Measurements from ENCODE around the gene ABCC6.
"Not testable (repeated sequence)": the region's sequence is repeated elsewhere in the genome, so short reads cannot be mapped to it uniquely, and the experiment has no call there.

Gene ABCC6

DNA sequence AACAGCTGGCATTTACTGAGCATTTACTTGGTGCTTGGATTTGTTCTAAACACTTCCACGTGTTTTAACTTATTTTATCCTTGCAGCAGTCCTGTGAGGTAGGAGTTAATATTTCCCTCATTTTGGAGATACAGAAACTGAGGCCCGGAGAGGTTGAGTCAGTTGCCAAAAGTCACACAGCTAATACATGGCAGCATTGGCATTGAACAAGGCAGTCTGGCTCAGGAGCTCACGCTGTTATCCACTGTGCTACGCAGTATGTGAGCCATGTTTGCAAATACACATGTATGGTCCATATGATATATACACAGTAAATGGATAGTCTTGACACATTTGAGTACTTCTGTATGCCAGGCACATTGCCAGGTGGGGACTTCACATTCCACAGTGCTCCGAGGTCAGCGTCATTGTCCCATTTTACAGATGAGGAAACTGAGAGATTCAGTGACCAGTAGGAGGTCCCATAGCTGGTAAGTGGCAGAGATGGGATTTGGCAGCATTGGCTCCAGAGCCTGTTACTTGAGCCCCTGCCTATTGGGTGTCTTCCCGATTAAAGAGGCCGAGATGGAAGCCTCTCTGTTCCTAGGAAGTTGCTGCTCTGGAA is 110.7 kb downstream of the ABCC6 start:
- no peak for DNase-seq (ENCODE audit: low read depth in 2 of 2)

- no peak for DNase-seq (ENCODE audit: low read depth in 2 of 2)
These were observed 111.7 kb downstream of the ABCC6 start for GRCh38 chr16:16111639-16112038.

- no peak for DNase-seq (ENCODE audit: low read depth in 2 of 2)
These were observed 113.2 kb downstream of the ABCC6 start for GRCh38 chr16:16110111-16110490.

DNA sequence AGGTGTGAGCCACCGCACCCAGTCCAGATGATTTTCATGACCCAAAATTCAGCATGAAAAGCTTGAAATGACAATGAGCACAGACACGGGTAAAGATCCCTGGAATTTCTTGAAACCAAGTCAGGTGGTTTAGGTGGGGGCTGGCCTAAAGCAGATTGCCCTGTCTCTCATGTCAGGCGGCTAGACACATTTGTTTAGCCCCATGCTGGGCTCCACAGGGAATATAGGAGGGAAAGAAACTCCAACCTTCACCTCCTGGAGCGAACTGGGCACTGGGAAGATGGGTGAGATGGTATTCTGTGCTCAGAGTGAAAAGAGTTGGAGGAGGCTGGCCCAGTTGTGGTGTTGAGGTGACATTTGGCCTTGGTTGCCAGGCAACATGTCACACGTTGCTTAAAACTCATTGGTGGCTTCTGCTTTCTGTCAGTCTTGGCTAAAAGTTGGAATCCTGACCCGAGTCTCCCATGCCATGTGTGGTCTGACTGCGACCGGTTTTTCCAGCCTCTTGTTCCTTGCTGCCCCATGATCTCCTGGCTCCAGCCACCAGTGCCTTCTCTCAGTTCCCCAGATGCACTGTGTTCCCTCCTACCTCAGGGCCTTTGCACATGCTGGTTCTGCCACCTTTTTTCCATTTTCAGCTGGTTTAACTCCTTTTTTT is 113.7 kb downstream of the ABCC6 start:
- DNase-seq (ENCODE audit: low read depth in 2 of 2), result no peak

- no peak for DNase-seq (ENCODE audit: low read depth in 2 of 2)
These were observed 114.5 kb downstream of the ABCC6 start for GRCh38 chr16:16108759-16109158.

GRCh38 chr16:16107839-16108238 is 115.5 kb downstream of the ABCC6 start:
- DNase-seq (ENCODE audit: low read depth in 2 of 2), result no peak

GRCh38 chr16:16106466-16106865 is 116.8 kb downstream of the ABCC6 start:
- DNase-seq (ENCODE audit: low read depth in 2 of 2), result no peak

DNA sequence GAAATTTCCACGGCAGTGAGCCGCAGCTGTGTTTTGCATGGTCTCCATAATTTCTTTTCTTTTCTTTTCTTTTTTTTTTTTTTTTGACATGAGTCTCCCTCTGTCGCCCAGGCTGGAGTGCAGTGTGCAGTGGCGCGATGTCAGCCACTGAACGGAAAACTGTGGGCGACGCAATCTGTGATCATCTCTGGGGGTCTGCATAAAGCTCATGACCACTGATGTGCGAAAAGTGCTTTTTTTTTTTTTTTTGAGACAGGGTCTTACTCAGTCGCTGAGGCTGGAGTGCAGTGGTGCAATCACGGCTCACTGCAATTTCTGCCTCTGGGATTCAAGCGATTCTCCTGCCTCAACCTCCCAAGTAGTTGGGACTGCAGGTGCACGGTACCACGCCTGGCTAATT is 117.6 kb downstream of the ABCC6 start:
- no peak for DNase-seq (ENCODE audit: low read depth in 2 of 2)

GRCh38 chr16:16104804-16105141 is 118.5 kb downstream of the ABCC6 start:
- DNase-seq (ENCODE audit: low read depth in 2 of 2), result not testable (repeated sequence)

- not testable (repeated sequence) for DNase-seq (ENCODE audit: low read depth in 2 of 2)
These were observed 119.0 kb downstream of the ABCC6 start for GRCh38 chr16:16104132-16104803.

DNA sequence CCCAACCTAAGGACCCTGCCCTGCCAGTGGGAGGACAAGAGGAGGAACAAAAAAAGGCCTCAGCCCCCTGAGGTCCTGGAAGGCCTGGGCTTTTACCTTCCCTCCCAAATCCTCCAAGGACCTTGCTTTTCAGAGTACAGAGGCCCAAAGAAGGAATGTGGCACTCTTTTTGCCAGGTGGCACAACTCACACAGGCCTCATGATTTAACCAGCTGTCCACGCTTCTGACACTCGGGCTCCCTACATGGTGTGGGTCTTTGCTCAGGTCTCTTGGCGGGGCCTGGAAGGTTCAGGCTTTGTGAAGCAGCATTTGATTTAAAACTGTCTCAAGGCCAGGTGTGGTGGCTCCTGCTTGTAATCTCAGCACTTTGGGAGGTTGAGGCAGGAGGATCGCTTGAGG is 120.6 kb downstream of the ABCC6 start:
- DNase-seq (ENCODE audit: low read depth in 2 of 2), result no peak

DNA sequence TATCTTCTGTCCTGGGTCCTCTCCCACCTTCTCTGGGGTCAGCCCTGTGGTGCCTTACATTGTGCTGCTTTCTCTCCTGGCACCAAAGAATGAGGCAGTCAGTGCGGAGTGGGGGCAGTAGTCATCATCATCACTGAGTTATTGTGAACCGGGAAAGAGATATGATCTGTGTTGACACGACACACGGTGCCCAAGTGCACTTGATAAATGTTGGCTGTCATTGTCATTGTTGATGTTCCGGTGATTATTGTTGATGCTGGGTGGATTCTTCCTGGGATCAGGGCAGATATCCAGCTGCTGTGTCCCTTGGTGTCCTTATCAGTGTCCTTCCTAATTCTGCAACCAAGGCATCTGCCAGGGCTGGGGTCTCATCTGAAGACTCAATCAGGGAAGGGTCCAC is 121.7 kb downstream of the ABCC6 start:
- DNase-seq (ENCODE audit: low read depth in 2 of 2), result no peak

- DNase-seq (ENCODE audit: low read depth in 2 of 2), result no peak
These were observed 122.7 kb downstream of the ABCC6 start for GRCh38 chr16:16100631-16101030.

DNA sequence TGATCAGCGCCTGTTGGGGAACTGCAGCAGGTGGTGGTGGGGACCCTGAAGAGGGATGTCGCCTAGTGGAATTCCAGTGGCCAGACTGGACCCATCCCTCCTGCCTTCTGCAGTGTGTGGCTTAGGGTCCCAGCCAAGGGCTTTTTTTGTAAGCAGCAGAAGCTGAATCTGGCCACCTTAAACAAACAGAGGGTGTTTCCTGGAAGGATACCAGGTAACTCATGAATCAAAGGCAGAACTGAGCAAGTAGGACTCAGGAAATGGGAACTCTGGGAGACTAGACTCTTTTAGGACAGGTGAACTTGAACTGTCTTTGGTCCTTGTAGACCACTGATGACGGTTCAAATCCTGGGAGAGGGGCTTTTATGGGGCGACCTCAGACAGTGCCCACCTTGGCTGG is 124.0 kb downstream of the ABCC6 start:
- no peak for DNase-seq (ENCODE audit: low read depth in 2 of 2)
